PFSK-1 (cell line): ENCODE measurements around the gene UBALD2.

Experiments used
- FOXP2 ChIP-seq: optimal IDR thresholded peaks from 2 replicates; pipeline ENCODE3; 2011; ENCODE audit warnings: borderline replicate concordance, control low read depth, inconsistent platforms; ENCODE audit not compliant: insufficient read depth; ENCODE audit errors: extremely low read length, extremely low read depth
- POLR2AphosphoS5 ChIP-seq: IDR thresholded peaks from 2 replicates; pipeline ENCODE4 v1.6.1; 2012; ENCODE audit warnings: low read depth, mild to moderate bottlenecking, control low read depth, low read length, moderate library complexity
- REST ChIP-seq, 2 experiments: IDR thresholded peaks; 2 replicates each; pipeline versions ENCODE4 v1.6.1 to v1.8.0; 2011 to 2012; ENCODE audit warnings: low read depth in 2 of 2, low read length in 2 of 2, control low read depth in 1 of 2, inconsistent platforms in 1 of 2, mild to moderate bottlenecking in 1 of 2, moderate library complexity in 1 of 2; ENCODE audit not compliant: insufficient read depth in 1 of 2
- SIN3A ChIP-seq: IDR thresholded peaks from 2 replicates; pipeline ENCODE4 v1.6.1; 2012; ENCODE audit warnings: mild to moderate bottlenecking, low read length, moderate library complexity, borderline replicate concordance; ENCODE audit not compliant: insufficient read depth
- TAF1 ChIP-seq: IDR thresholded peaks from 2 replicates; pipeline ENCODE4 v1.6.1; 2012; ENCODE audit warnings: low read length, control low read depth, borderline replicate concordance; ENCODE audit not compliant: insufficient read depth

The UBALD2 gene

GRCh38 chr17:76241204-76241538 is 24.0 kb upstream of the UBALD2 start:
- TF ChIP-seq REST (IDR thresholded peaks at IDR 0.05; ENCODE audit: insufficient read depth in 1 of 2, low read depth in 2 of 2, low read length in 2 of 2) (no peak), POLR2AphosphoS5 (no peak), SIN3A (no peak), TAF1 (no peak), FOXP2 (no peak)

- TF ChIP-seq FOXP2 (no peak), REST (IDR thresholded peaks at IDR 0.05; ENCODE audit: insufficient read depth in 1 of 2, low read depth in 2 of 2, low read length in 2 of 2) (no peak), SIN3A (no peak), POLR2AphosphoS5 (no peak), TAF1 (no peak)
Measured at GRCh38 chr17:76241691-76242255, 23.4 kb upstream of the UBALD2 start.

- no peak for TF ChIP-seq POLR2AphosphoS5
- TF ChIP-seq TAF1: no peak
- TF ChIP-seq SIN3A: no peak
- TF ChIP-seq FOXP2: no peak
- TF ChIP-seq REST (IDR thresholded peaks at IDR 0.05; ENCODE audit: insufficient read depth in 1 of 2, low read depth in 2 of 2, low read length in 2 of 2): no peak
Measured at GRCh38 chr17:76243826-76244679, 21.1 kb upstream of the UBALD2 start.

- TF ChIP-seq FOXP2 (no peak), TAF1 (no peak), POLR2AphosphoS5 (no peak)
Measured at GRCh38 chr17:76246080-76247066, 18.8 kb upstream of the UBALD2 start.

GRCh38 chr17:76247304-76247703 is 17.8 kb upstream of the UBALD2 start:
- TF ChIP-seq POLR2AphosphoS5 (no peak), TAF1 (no peak), REST (IDR thresholded peaks at IDR 0.05; ENCODE audit: insufficient read depth in 1 of 2, low read depth in 2 of 2, low read length in 2 of 2) (no peak), FOXP2 (no peak), SIN3A (no peak)
